ENCODE data around the gene CRYBA2. TPM values are rescaled to one million over a fixed set of nuclear protein-coding genes. Genes with fewer than 3 reads are reported as not detected.

CRYBA2 gene
- total RNA-seq, 2 experiments from 2014 or later: not detected

DNA sequence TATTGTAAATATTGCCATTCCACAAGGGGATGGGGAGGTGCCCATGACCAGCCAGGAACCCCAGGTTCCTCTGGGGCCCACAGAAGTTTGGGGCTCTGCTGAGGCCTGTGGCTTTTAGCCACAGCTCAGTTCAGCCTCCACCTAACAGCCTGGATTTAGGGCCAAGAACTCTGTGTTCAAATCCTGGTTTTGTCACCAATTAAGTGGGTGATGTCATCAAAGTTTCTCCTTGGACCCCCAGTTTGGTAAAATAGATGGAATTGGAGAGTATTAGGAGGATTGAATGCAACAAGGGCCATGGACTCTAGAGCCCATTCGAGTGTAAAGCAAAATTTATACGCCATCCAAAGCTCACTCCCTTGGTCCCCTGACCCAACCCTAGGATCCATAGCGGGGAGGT lies 5.1 kb downstream of the CRYBA2 start:
- ChIA-PET POLR2A (no interaction called here), CTCF (ENCODE audit: unreplicated experiment) (no interaction called here)
- no TSS peak for BruUV-seq (replicated peaks)
- no peak overlapping the region for H3K4me2 ChIP-seq (ENCODE audit: low read length)
- H3K4me1 ChIP-seq (ENCODE audit: insufficient read depth, low read length, poor library complexity, severe bottlenecking): no peaks in the 10 kb centered on the region
- H3K36me3 ChIP-seq (ENCODE audit: insufficient read depth, low read length): no peaks in the 10 kb centered on the region
- no peak for DNase-seq (ENCODE audit: low spot score)
- H3K4me3 ChIP-seq (ENCODE audit: low read depth, low read length, poor library complexity, severe bottlenecking): no peak overlapping the region
- no peaks in the 10 kb centered on the region for H3K79me2 ChIP-seq (ENCODE audit: insufficient read depth, low read depth, low read length)
- no peaks in the 10 kb centered on the region for H3K9me2 ChIP-seq (ENCODE audit: insufficient read depth, low read length)
- H4K20me1 ChIP-seq (ENCODE audit: insufficient read depth, low read length): no peaks in the 10 kb centered on the region
- no peak overlapping the region for H2AFZ ChIP-seq (ENCODE audit: low read length)
- H3K9me3 ChIP-seq (ENCODE audit: low read length): no peaks in the 10 kb centered on the region
- no peak overlapping the region for H3K27ac ChIP-seq (ENCODE audit: low read depth, low read length, poor library complexity, severe bottlenecking)
- intact Hi-C loops (cut with micrococcal nuclease; ENCODE audit: unreplicated experiment): no loop called here
- TF ChIP-seq, protein P1, sequence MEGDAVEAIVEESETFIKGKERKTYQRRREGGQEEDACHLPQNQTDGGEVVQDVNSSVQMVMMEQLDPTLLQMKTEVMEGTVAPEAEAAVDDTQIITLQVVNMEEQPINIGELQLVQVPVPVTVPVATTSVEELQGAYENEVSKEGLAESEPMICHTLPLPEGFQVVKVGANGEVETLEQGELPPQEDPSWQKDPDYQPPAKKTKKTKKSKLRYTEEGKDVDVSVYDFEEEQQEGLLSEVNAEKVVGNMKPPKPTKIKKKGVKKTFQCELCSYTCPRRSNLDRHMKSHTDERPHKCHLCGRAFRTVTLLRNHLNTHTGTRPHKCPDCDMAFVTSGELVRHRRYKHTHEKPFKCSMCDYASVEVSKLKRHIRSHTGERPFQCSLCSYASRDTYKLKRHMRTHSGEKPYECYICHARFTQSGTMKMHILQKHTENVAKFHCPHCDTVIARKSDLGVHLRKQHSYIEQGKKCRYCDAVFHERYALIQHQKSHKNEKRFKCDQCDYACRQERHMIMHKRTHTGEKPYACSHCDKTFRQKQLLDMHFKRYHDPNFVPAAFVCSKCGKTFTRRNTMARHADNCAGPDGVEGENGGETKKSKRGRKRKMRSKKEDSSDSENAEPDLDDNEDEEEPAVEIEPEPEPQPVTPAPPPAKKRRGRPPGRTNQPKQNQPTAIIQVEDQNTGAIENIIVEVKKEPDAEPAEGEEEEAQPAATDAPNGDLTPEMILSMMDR (conservative IDR thresholded peaks at IDR 0.05; ENCODE audit: low read length): no peak
- no peak for TF ChIP-seq EZH2phosphoT487 (IDR thresholded peaks at IDR 0.05; ENCODE audit: borderline replicate concordance, low read depth, low read length)

DNA sequence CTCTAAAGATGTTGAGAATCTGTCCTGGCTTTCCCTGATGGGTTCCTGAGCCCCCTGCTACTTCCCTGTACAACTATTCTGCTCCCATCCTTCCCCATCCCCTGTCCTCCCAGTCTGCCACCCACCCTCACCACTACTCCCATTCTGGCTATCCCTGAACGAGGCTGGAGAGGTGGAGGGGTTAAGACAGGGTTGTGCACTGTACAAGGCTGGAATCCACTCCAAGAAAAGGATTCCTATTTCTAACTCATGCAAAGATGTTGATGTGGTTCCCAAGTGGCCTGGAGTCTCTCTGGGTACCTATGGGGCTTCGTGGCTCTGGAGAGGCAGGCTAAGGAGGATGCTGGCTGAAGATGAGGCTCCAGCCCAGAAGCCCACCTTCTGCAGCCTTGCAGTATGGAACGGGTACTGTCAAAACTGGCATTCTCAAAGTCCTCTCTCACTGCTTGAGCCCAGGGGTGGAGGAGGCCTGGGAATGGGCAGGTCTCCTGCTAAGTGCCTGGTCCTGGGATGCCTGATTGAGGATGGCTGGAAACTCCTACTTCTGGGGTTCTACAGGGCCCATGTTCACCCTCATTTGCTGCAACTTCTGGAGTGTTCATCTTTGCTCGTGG lies 7.0 kb downstream of the CRYBA2 start:
- intact Hi-C loops (cut with micrococcal nuclease; ENCODE audit: unreplicated experiment): no loop called here
- TF ChIP-seq EZH2phosphoT487 (IDR thresholded peaks at IDR 0.05; ENCODE audit: borderline replicate concordance, low read depth, low read length): no peak
- TF ChIP-seq, protein P1 (conservative IDR thresholded peaks at IDR 0.05; ENCODE audit: low read length): no peak
- H3K4me3 ChIP-seq (ENCODE audit: low read depth, low read length, poor library complexity, severe bottlenecking): no peak overlapping the region
- no TSS peak for BruUV-seq (replicated peaks)
- DNase-seq (ENCODE audit: low spot score): no peak
- no peaks in the 10 kb centered on the region for H4K20me1 ChIP-seq (ENCODE audit: insufficient read depth, low read length)
- ChIA-PET CTCF (ENCODE audit: unreplicated experiment) (no interaction called here), POLR2A (no interaction called here)
- no peak overlapping the region for H3K4me2 ChIP-seq (ENCODE audit: low read length)
- no peaks in the 10 kb centered on the region for H3K79me2 ChIP-seq (ENCODE audit: insufficient read depth, low read depth, low read length)
- H3K4me1 ChIP-seq (ENCODE audit: insufficient read depth, low read length, poor library complexity, severe bottlenecking): no peaks in the 10 kb centered on the region
- H3K36me3 ChIP-seq (ENCODE audit: insufficient read depth, low read length): no peaks in the 10 kb centered on the region
- no peak overlapping the region for H2AFZ ChIP-seq (ENCODE audit: low read length)
- H3K27ac ChIP-seq (ENCODE audit: low read depth, low read length, poor library complexity, severe bottlenecking): no peak overlapping the region
- no peaks in the 10 kb centered on the region for H3K9me2 ChIP-seq (ENCODE audit: insufficient read depth, low read length)
- no peaks in the 10 kb centered on the region for H3K9me3 ChIP-seq (ENCODE audit: low read length)

DNA sequence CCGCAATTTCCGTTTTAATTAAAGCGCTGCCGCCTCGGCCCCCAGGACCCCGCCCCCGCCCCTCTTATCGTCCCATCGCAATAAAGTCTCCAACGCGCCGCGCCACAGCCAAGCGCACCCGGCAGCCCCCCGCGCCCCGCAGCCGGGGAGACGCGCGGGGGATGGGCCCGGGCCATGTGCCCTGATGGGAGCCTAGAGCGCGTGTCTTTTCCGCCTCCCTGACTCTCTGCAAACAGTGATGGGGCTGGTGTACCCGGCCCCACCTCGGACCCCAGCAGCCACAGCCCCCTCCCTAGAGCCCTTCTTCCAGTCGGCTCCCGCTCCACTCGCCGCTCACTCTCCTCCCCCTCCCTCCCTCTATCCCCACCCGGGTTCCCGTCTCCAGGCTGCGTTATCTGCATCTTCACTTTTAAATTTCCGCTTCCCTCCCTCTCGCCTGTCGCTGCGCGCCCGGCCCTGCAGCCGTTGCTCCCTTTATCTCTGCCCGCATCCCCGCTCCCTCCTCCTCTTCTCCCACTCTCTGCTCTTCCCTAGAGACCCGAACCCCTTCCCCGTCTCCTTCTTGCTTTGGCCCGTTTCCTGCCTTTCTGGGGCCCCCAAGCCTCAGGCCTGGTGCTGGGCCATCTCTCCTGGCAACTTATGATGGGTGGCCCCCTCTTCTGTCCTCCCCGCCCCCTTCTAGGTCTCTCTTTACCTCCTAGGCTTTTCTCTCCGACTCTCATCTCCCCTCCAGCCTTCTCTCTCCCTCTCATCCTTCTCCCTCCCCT lies 7.7 kb downstream of the CRYBA2 start:
- TF ChIP-seq EZH2phosphoT487 (IDR thresholded peaks at IDR 0.05; ENCODE audit: borderline replicate concordance, low read depth, low read length): no peak
- TF ChIP-seq, protein P1 (conservative IDR thresholded peaks at IDR 0.05; ENCODE audit: low read length): no peak
- H3K4me1 ChIP-seq (ENCODE audit: insufficient read depth, low read length, poor library complexity, severe bottlenecking): no peaks in the 10 kb centered on the region
- H4K20me1 ChIP-seq (ENCODE audit: insufficient read depth, low read length): no peaks in the 10 kb centered on the region
- no peak for DNase-seq (ENCODE audit: low spot score)
- intact Hi-C loops (cut with micrococcal nuclease; ENCODE audit: unreplicated experiment): no loop called here
- BruUV-seq (replicated peaks): no TSS peak
- no peaks in the 10 kb centered on the region for H3K79me2 ChIP-seq (ENCODE audit: insufficient read depth, low read depth, low read length)
- ChIA-PET POLR2A (no interaction called here), CTCF (ENCODE audit: unreplicated experiment) (no interaction called here)
- H3K4me3 ChIP-seq (ENCODE audit: low read depth, low read length, poor library complexity, severe bottlenecking): no peak overlapping the region
- H3K36me3 ChIP-seq (ENCODE audit: insufficient read depth, low read length): no peaks in the 10 kb centered on the region
- no peak overlapping the region for H3K4me2 ChIP-seq (ENCODE audit: low read length)
- no peak overlapping the region for H2AFZ ChIP-seq (ENCODE audit: low read length)
- no peaks in the 10 kb centered on the region for H3K9me3 ChIP-seq (ENCODE audit: low read length)
- H3K27ac ChIP-seq (ENCODE audit: low read depth, low read length, poor library complexity, severe bottlenecking): no peak overlapping the region
- H3K9me2 ChIP-seq (ENCODE audit: insufficient read depth, low read length): no peaks in the 10 kb centered on the region
